Measurements from ENCODE around the gene POM121.
"Not testable (repeated sequence)": the region's sequence is repeated elsewhere in the genome, so short reads cannot be mapped to it uniquely, and the experiment has no call there.

- TF ChIP-seq CTCF (IDR thresholded peaks at IDR 0.05); POLR2AphosphoS5 (IDR thresholded peaks at IDR 0.05; ENCODE audit: insufficient read depth in 1 of 2, low read depth in 1 of 2): not testable (repeated sequence)
Measured at GRCh38 chr7:72942022-72942705, 17.3 kb downstream of the POM121 start.

All from vagina (tissue), 2 donors.